MM.1S (cell line): ENCODE results near the gene ID2.

Experiments used
- EZH2 ChIP-seq: fragments of 300-600 bp; sonication (generic); optimal IDR thresholded peaks from 2 replicates; pipeline ENCODE3; 2017; ENCODE audit warnings: low read depth, mild to moderate bottlenecking, antibody characterized with exemption, low read length, mixed read lengths
- EZH2phosphoT487 ChIP-seq: fragments of 300-600 bp; sonication (generic); IDR thresholded peaks from 2 replicates; pipeline ENCODE4 v1.6.1; 2018; ENCODE audit warnings: antibody characterized with exemption, low read length
- TF ChIP-seq, protein P1 (sequence below): fragments of 300-600 bp; sonication (generic); IDR thresholded peaks from 2 replicates; pipeline ENCODE4 v1.5.1; 2016; ENCODE audit warnings: antibody characterized with exemption, low read length, mixed read lengths

- TF ChIP-seq, protein P1, sequence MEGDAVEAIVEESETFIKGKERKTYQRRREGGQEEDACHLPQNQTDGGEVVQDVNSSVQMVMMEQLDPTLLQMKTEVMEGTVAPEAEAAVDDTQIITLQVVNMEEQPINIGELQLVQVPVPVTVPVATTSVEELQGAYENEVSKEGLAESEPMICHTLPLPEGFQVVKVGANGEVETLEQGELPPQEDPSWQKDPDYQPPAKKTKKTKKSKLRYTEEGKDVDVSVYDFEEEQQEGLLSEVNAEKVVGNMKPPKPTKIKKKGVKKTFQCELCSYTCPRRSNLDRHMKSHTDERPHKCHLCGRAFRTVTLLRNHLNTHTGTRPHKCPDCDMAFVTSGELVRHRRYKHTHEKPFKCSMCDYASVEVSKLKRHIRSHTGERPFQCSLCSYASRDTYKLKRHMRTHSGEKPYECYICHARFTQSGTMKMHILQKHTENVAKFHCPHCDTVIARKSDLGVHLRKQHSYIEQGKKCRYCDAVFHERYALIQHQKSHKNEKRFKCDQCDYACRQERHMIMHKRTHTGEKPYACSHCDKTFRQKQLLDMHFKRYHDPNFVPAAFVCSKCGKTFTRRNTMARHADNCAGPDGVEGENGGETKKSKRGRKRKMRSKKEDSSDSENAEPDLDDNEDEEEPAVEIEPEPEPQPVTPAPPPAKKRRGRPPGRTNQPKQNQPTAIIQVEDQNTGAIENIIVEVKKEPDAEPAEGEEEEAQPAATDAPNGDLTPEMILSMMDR = no peak
- TF ChIP-seq EZH2 (no peak), EZH2phosphoT487 (no peak)
Measured at GRCh38 chr2:8669157-8669817, 12.6 kb upstream of the ID2 start.
